ENCODE data around the gene UBALD1.

- TF ChIP-seq CTCF (IDR thresholded peaks at IDR 0.05): no peak
- TF ChIP-seq EZH2 (IDR thresholded peaks at IDR 0.05; ENCODE audit: borderline replicate concordance, insufficient read depth, low read depth, low read length, poor library complexity, severe bottlenecking): no peak
These were observed 11.0 kb upstream of the UBALD1 start for GRCh38 chr16:4625560-4626159.
